Measurements from ENCODE around the gene ASB8. TPM values are rescaled to one million over a fixed set of nuclear protein-coding genes. Genes with fewer than 3 reads are reported as not detected.

Gene ASB8
- total and polyA plus RNA-seq, 9 of the 15 experiments (the other 6 are each of a cell fraction or from before 2014, with no cell fraction given), result 13.3 to 29.0 (median 19.6) TPM

DNA sequence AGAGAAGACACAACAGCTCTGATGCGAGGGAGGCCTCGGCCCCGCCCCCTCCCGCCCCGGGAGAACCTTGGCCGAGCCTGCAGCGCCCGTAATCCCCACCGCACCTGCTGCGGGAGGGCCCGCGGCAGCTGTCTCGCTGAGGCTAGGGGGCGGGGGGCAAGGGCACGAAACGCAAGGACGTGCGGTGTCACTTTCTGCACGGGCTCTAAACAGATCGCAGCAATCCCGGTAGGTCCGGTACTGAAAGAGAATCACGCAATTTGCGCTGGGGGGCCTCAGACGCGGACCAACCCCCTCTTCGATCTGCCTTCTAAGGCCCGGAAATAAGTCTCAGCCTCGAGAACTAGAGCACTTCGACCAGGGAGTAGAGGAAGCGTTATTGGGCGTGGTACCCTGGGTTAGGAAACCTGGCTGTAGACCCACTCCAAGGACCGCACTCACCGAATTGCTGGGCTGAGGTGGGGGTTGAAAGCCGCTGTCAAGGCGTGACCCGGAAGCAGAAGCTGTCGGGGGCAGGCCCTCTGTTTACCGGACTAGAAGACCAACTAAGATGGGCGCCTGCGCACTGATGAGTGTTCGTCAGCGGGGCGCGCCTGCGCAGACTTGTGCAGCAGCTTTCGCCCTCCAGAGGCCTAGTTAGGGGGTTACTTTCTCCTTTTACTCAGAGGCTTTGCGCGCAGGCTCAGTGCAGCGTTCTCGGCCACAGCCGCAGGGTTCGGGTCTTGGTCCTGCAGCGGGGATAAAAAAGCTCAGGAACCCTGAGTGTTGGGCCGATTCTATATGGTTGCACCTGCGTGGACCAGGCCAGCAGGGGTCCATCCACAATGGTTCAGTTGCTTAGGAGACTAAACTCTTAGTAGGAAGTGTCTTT, at the start of gene ASB8 (continued):
- TF ChIP-seq, protein P1, sequence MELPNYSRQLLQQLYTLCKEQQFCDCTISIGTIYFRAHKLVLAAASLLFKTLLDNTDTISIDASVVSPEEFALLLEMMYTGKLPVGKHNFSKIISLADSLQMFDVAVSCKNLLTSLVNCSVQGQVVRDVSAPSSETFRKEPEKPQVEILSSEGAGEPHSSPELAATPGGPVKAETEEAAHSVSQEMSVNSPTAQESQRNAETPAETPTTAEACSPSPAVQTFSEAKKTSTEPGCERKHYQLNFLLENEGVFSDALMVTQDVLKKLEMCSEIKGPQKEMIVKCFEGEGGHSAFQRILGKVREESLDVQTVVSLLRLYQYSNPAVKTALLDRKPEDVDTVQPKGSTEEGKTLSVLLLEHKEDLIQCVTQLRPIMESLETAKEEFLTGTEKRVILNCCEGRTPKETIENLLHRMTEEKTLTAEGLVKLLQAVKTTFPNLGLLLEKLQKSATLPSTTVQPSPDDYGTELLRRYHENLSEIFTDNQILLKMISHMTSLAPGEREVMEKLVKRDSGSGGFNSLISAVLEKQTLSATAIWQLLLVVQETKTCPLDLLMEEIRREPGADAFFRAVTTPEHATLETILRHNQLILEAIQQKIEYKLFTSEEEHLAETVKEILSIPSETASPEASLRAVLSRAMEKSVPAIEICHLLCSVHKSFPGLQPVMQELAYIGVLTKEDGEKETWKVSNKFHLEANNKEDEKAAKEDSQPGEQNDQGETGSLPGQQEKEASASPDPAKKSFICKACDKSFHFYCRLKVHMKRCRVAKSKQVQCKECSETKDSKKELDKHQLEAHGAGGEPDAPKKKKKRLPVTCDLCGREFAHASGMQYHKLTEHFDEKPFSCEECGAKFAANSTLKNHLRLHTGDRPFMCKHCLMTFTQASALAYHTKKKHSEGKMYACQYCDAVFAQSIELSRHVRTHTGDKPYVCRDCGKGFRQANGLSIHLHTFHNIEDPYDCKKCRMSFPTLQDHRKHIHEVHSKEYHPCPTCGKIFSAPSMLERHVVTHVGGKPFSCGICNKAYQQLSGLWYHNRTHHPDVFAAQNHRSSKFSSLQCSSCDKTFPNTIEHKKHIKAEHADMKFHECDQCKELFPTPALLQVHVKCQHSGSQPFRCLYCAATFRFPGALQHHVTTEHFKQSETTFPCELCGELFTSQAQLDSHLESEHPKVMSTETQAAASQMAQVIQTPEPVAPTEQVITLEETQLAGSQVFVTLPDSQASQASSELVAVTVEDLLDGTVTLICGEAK (IDR thresholded peaks at IDR 0.05), result peak; percentile 93
- TF ChIP-seq, protein P1 (CRISPR knock-in tag; IDR thresholded peaks at IDR 0.05), result no peak
- TF ChIP-seq SRSF1 (IDR thresholded peaks at IDR 0.05; ENCODE audit: low read depth, low read length), result no peak
- no peak for TF ChIP-seq TCF7 (IDR thresholded peaks at IDR 0.05; ENCODE audit: borderline replicate concordance)
- TF ChIP-seq PCBP1 (IDR thresholded peaks at IDR 0.05; ENCODE audit: low read depth, low read length, poor library complexity, severe bottlenecking), result no peak
- TF ChIP-seq, protein P2, sequence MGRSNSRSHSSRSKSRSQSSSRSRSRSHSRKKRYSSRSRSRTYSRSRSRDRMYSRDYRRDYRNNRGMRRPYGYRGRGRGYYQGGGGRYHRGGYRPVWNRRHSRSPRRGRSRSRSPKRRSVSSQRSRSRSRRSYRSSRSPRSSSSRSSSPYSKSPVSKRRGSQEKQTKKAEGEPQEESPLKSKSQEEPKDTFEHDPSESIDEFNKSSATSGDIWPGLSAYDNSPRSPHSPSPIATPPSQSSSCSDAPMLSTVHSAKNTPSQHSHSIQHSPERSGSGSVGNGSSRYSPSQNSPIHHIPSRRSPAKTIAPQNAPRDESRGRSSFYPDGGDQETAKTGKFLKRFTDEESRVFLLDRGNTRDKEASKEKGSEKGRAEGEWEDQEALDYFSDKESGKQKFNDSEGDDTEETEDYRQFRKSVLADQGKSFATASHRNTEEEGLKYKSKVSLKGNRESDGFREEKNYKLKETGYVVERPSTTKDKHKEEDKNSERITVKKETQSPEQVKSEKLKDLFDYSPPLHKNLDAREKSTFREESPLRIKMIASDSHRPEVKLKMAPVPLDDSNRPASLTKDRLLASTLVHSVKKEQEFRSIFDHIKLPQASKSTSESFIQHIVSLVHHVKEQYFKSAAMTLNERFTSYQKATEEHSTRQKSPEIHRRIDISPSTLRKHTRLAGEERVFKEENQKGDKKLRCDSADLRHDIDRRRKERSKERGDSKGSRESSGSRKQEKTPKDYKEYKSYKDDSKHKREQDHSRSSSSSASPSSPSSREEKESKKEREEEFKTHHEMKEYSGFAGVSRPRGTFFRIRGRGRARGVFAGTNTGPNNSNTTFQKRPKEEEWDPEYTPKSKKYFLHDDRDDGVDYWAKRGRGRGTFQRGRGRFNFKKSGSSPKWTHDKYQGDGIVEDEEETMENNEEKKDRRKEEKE (IDR thresholded peaks at IDR 0.05; ENCODE audit: borderline replicate concordance in 1 of 2, control insufficient read depth in 1 of 2, low read depth in 2 of 2, low read length in 1 of 2), result no peak
- no peak for TF ChIP-seq WHSC1 (IDR thresholded peaks at IDR 0.05; ENCODE audit: low read length)
- TF ChIP-seq ZNF707 (CRISPR knock-in tag; conservative IDR thresholded peaks at IDR 0.05), result no peak
- no peak for TF ChIP-seq E2F3 (CRISPR knock-in tag; IDR thresholded peaks at IDR 0.05)
- no peak for TF ChIP-seq MIER1 (IDR thresholded peaks at IDR 0.05; ENCODE audit: low read depth)
- TF ChIP-seq ZNF785 (CRISPR knock-in tag; IDR thresholded peaks at IDR 0.05), result no peak
- TF ChIP-seq YBX1 (IDR thresholded peaks at IDR 0.05), result no peak
- no peak for TF ChIP-seq CBX1 (IDR thresholded peaks at IDR 0.05; ENCODE audit: low read depth)
- TF ChIP-seq ZNF780A (CRISPR knock-in tag; IDR thresholded peaks at IDR 0.05), result no peak
- no peak for TF ChIP-seq FUS (optimal IDR thresholded peaks at IDR 0.05; ENCODE audit: low read depth, low read length)
- 0 out of 4 replicates have a peak, but pooled peaks of 1 of the 2 experiments have one; percentile 39 for TF ChIP-seq RCOR1 (IDR thresholded peaks at IDR 0.05; ENCODE audit: borderline replicate concordance in 1 of 2, low read depth in 2 of 2, low read length in 2 of 2)
